Activated CD8-positive, alpha-beta memory T cell treated with anti-CD3 and anti-CD28 coated beads, Interleukin-2, amount 10 ng/mL, durations not matched to agents 7 days and 5 days (primary cell): ENCODE measurements around the gene RAPGEF6. TPM values are rescaled to one million over a fixed set of nuclear protein-coding genes. Genes with fewer than 3 reads are reported as not detected.

Experiments used
- ATAC-seq: fragments of 150-1000 bp; cut with Tn5 transposase; one replicate; pipeline ENCODE4 v1.10.0; 2021; ENCODE audit warnings: moderate library complexity
- CTCF ChIA-PET: fragments of 350-600 bp; sonication (Branson Sonifier 250); formaldehyde crosslinking; loops from one replicate; lab custom pipeline; 2021; ENCODE audit warnings: antibody characterized with exemption; lab: Charles Lee
- DNase-seq: peaks from one replicate; pipeline ENCODE4 v3.0.0-alpha.2; 2020
- H3K27ac Mint-ChIP-seq: one replicate; pipeline ENCODE4 v1.8.0; 2021; ENCODE audit warnings: mild to moderate bottlenecking, mixed read lengths
- H3K27me3 Mint-ChIP-seq: one replicate; pipeline ENCODE4 v1.8.0; 2021; ENCODE audit warnings: mixed read lengths
- H3K36me3 Mint-ChIP-seq: one replicate; pipeline ENCODE4 v1.8.0; 2021; ENCODE audit warnings: mild to moderate bottlenecking, mixed read lengths
- H3K4me1 Mint-ChIP-seq: one replicate; pipeline ENCODE4 v1.8.0; 2021; ENCODE audit warnings: mixed read lengths
- H3K4me3 Mint-ChIP-seq: one replicate; pipeline ENCODE4 v1.8.0; 2021; ENCODE audit warnings: mild to moderate bottlenecking, moderate library complexity, mixed read lengths
- H3K9me3 Mint-ChIP-seq: one replicate; pipeline ENCODE4 v1.8.0; 2022; ENCODE audit warnings: low read depth, mixed read lengths
- total RNA-seq, 2 experiments: library from RNA; stranded (reverse); gene quantifications; one replicate each; pipeline ENCODE4 v1.2.3, GENCODE V29; 2021

The RAPGEF6 gene
- total RNA-seq, 2 experiments from 2014 or later: 31.3 to 35.2 TPM

- Mint-ChIP-seq H3K4me3 (no peak overlapping the region), H3K27me3 (no peaks in the 10 kb centered on the region), H3K36me3 (peaks cover 54% of the 10 kb centered on the region), H3K9me3 (no peaks in the 10 kb centered on the region), H3K27ac (no peak overlapping the region), H3K4me1 (peaks cover 44% of the 10 kb centered on the region)
- ATAC-seq (no peak), DNase-seq (no peak)
- CTCF ChIA-PET: no interaction called here
These were observed 92.3 kb downstream of the RAPGEF6 start for GRCh38 chr5:131542723-131543122.

DNA sequence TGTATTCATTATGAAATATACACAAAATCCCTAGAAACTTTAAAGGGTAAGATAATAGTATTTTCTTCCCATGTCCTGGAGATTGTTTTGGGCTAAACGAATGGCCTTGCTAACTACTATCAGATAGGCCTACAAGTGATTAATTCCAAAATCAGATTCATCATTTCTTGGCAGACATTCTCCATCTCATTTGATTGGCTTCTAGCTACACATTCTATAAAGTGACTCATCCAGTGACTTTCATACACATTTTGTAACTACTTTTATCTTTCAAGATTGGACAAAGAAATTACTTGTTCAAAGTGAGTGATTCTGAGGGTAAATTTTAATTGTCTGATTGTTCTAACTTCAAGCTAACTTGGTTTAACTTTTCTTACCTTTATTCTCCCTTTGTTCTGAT, 93.3 kb downstream of the RAPGEF6 start:
- Mint-ChIP-seq H3K36me3 (peaks cover 49% of the 10 kb centered on the region), H3K27me3 (no peaks in the 10 kb centered on the region), H3K9me3 (no peaks in the 10 kb centered on the region), H3K4me3 (no peak overlapping the region), H3K4me1 (peaks cover 41% of the 10 kb centered on the region), H3K27ac (no peak overlapping the region)
- ATAC-seq (no peak), DNase-seq (no peak)
- CTCF ChIA-PET: interaction anchor here (0.6 to 1.7 kb wide), 2 partner anchors 9 to 18 kb away, joined by 3 to 5 read pairs; no protein-coding TSS in a partner anchor

GRCh38 chr5:131541071-131541470, 94.0 kb downstream of the RAPGEF6 start:
- Mint-ChIP-seq H3K36me3 (peaks cover 49% of the 10 kb centered on the region), H3K9me3 (no peaks in the 10 kb centered on the region), H3K4me3 (no peak overlapping the region), H3K27me3 (no peaks in the 10 kb centered on the region), H3K4me1 (peaks cover 47% of the 10 kb centered on the region), H3K27ac (no peak overlapping the region)
- ATAC-seq (no peak), DNase-seq (no peak)
- CTCF ChIA-PET: interaction anchor here (1.7 kb wide), 1 partner anchor 17 kb away, joined by 5 read pairs; no protein-coding TSS in a partner anchor

DNA sequence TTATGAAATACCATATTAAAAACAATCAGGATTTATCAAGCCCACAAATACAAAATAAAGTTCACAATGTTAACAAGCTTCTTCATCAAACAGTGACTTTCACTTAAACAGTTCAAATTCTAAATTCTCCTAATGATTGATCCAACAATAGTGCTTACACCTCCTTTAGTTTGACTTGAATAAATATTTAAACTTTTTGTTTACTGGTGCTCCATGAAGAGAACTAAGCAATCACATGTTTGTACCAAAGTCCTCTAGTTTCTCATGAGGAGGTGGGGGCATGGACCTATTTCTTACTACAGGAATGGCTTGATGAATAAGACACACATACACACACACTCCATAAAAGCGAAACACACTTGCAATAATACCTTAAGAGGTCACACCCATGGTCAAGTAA, 95.8 kb downstream of the RAPGEF6 start:
- peaks cover 45% of the 10 kb centered on the region for H3K4me1 Mint-ChIP-seq
- CTCF ChIA-PET: no interaction called here
- no peaks in the 10 kb centered on the region for H3K27me3 Mint-ChIP-seq
- ATAC-seq (no peak), DNase-seq (no peak)
- H3K27ac Mint-ChIP-seq: no peak overlapping the region
- peaks cover 39% of the 10 kb centered on the region for H3K36me3 Mint-ChIP-seq
- H3K9me3 Mint-ChIP-seq: no peaks in the 10 kb centered on the region
- H3K4me3 Mint-ChIP-seq: no peak overlapping the region

DNA sequence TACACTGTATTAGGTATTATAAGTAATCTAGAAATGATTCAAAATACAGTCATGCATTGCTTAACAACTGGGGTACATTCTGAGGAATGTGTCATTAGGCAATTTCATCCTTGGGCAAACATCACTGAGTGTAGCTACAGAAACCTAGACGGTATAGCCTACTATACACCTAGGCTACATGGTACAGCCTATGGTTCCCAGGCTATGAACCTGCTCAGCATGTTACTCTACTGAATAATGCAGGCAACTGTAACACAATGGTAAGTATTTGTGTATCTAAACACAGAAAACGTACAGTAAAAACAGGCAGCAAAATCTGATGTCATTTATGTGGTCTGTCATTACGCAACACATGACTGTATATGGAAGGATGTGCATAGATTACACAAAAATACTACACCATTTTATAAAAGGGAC, 96.8 kb downstream of the RAPGEF6 start:
- H3K4me3 Mint-ChIP-seq: no peak overlapping the region
- CTCF ChIA-PET: no interaction called here
- H3K4me1 Mint-ChIP-seq: peaks cover 50% of the 10 kb centered on the region
- no peaks in the 10 kb centered on the region for H3K27me3 Mint-ChIP-seq
- no peak for DNase-seq
- H3K36me3 Mint-ChIP-seq: peaks cover 31% of the 10 kb centered on the region
- no peaks in the 10 kb centered on the region for H3K9me3 Mint-ChIP-seq
- H3K27ac Mint-ChIP-seq: no peak overlapping the region
- peak; percentile 35 for ATAC-seq

GRCh38 chr5:131536850-131537448, 98.1 kb downstream of the RAPGEF6 start:
- CTCF ChIA-PET: interaction anchor here (0.7 to 1.0 kb wide), 2 partner anchors 13 to 25 kb away, joined by 3 to 4 read pairs; no protein-coding TSS in a partner anchor
- Mint-ChIP-seq H3K27ac (no peak overlapping the region), H3K4me3 (no peak overlapping the region), H3K27me3 (no peaks in the 10 kb centered on the region), H3K36me3 (peaks cover 22% of the 10 kb centered on the region), H3K9me3 (no peaks in the 10 kb centered on the region), H3K4me1 (peaks cover 58% of the 10 kb centered on the region)
- DNase-seq (no peak), ATAC-seq (no peak)

- Mint-ChIP-seq H3K27me3 (no peaks in the 10 kb centered on the region), H3K4me3 (peak overlapping the region; percentile 3), H3K9me3 (no peaks in the 10 kb centered on the region), H3K36me3 (peaks cover 18% of the 10 kb centered on the region), H3K27ac (peak overlapping the region; percentile 67), H3K4me1 (peaks cover 58% of the 10 kb centered on the region)
- peak; percentile 63 for ATAC-seq
- no peak for DNase-seq
- CTCF ChIA-PET: interaction anchor here (1.0 kb wide), 1 partner anchor 12 kb away, joined by 3 read pairs; no protein-coding TSS in a partner anchor
These were observed 98.7 kb downstream of the RAPGEF6 start for GRCh38 chr5:131536211-131536826.

DNA sequence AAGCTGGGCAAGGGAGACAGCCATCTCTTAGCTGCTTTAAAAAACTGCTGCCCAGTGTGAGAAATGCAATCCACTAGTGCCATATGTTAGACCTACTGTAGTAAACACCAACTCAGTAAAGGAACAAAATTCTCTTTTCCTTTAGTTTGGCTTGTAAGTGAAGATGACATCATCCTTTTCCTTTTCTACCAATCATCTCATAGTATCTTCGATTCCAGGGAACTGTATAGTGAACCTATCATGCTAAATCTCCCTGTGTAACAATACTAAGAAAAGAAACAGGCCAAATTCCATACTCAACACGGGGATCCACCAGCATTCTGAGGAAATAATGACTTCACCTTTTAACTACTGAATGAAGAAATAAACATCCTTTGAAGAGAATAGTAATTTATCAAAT, 100.1 kb downstream of the RAPGEF6 start:
- Mint-ChIP-seq H3K9me3 (no peaks in the 10 kb centered on the region), H3K27me3 (no peaks in the 10 kb centered on the region), H3K4me3 (no peak overlapping the region), H3K4me1 (peaks cover 66% of the 10 kb centered on the region), H3K27ac (no peak overlapping the region), H3K36me3 (peaks cover 13% of the 10 kb centered on the region)
- CTCF ChIA-PET: no interaction called here
- ATAC-seq (no peak), DNase-seq (no peak)

- H3K4me1 Mint-ChIP-seq: peaks cover 71% of the 10 kb centered on the region
- H3K9me3 Mint-ChIP-seq: no peaks in the 10 kb centered on the region
- no peaks in the 10 kb centered on the region for H3K27me3 Mint-ChIP-seq
- ATAC-seq (no peak), DNase-seq (no peak)
- no peak overlapping the region for H3K4me3 Mint-ChIP-seq
- peak overlapping the region; percentile 1 for H3K27ac Mint-ChIP-seq
- H3K36me3 Mint-ChIP-seq: peaks cover 7% of the 10 kb centered on the region
- CTCF ChIA-PET: interaction anchor here (0.7 to 2.1 kb wide), 4 partner anchors 8 to 13 kb away, joined by 3 to 9 read pairs (median 3); no protein-coding TSS in a partner anchor
These were observed 101.2 kb downstream of the RAPGEF6 start for GRCh38 chr5:131533836-131534235.

DNA sequence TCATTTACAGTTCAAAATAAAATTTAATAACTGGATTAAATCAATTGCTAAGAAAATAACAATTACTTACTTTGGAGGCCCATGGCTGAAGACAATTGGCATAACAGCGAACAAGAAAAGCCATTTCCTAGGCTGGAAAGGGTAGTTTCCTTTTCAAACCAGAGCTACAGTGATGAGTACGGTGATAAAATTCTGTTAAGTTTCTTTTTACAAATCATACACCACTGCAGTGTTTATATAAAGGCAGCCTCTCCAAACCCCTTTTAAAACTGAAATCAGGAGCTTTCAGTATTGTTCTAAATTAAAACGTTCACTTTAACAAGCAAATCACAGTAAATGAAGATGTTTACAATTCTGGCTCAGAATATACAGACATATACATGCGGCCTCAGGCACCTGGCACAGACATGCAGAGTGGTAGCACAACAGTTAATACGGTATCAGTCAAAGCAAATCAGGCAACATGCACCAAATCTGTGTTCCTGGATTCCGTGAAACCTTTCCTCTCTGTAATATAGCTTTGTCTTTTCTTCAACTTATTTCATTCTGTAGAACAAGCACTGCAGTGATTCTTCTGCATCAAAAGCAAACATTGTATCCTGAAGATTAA, 102.9 kb downstream of the RAPGEF6 start:
- Mint-ChIP-seq H3K4me1 (peaks cover 67% of the 10 kb centered on the region), H3K9me3 (no peaks in the 10 kb centered on the region), H3K27ac (peak overlapping the region; percentile 90), H3K4me3 (peak overlapping the region; percentile 72), H3K36me3 (peaks cover 7% of the 10 kb centered on the region), H3K27me3 (no peaks in the 10 kb centered on the region)
- ATAC-seq (peak; percentile 69), DNase-seq (no peak)
- CTCF ChIA-PET: interaction anchor here (0.6 to 2.1 kb wide), 10 partner anchors 11 to 1270 kb away, joined by 3 to 9 read pairs (median 3); no protein-coding TSS in a partner anchor

DNA sequence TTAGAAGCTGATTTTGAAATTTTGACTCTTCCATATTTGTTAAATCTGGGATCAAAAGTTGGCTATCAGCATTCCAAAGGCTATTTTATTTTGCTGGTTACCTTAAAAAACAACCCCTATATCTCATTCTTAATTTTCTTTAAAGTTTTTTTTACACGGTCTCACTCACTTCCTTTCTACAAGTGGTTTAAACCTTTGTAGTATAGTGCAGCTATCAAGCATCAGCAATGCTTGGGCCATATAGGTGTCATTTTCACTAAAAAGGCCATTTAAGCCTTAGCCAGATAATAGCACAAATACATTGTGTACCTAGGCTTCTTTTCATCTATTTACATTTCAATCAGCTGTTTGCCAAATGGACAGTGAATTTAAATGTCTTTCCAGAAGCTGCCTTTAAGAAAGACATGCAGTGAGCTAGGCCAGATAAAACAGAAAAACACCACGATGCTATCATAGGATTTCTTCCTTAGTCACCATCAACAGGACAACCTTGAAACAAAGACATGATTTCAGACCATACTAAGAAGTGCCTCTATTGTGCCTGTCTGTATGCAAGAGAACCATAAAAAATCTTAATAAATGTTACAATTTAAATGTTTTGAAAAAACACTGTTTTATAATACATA, 104.2 kb downstream of the RAPGEF6 start:
- ATAC-seq: peak; percentile 35
- H3K9me3 Mint-ChIP-seq: no peaks in the 10 kb centered on the region
- H3K4me3 Mint-ChIP-seq: peak overlapping the region; percentile 61
- peaks cover 10% of the 10 kb centered on the region for H3K36me3 Mint-ChIP-seq
- peak overlapping the region; percentile 81 for H3K27ac Mint-ChIP-seq
- H3K27me3 Mint-ChIP-seq: no peaks in the 10 kb centered on the region
- peaks cover 62% of the 10 kb centered on the region for H3K4me1 Mint-ChIP-seq
- DNase-seq: no peak
- CTCF ChIA-PET: interaction anchor here (0.8 to 3.1 kb wide), 4 partner anchors 9 to 65 kb away, joined by 3 to 7 read pairs (median 4); no protein-coding TSS in a partner anchor

DNA sequence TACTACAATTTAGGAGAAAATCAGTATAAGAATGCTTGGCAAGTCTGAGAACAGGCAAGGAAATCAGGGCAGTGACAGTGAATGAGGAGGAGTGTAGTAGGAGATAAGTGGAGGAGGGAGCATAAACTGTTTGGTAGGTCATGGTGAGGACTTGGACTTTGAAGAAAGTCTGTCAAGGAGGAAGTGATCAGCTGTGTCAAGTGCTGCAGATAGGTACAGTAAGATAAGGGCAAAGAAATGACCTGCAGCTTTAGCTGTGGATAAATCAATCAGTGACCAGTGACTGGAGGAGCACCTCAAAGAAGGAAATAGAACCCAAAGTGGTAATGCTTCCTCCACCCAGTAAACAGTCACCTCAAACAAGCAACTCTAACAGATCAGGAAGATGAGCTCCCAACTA, 106.3 kb downstream of the RAPGEF6 start:
- Mint-ChIP-seq H3K9me3 (no peaks in the 10 kb centered on the region), H3K4me1 (peaks cover 56% of the 10 kb centered on the region), H3K36me3 (peaks cover 13% of the 10 kb centered on the region), H3K27me3 (no peaks in the 10 kb centered on the region), H3K4me3 (peak overlapping the region; percentile 1), H3K27ac (peak overlapping the region; percentile 80)
- CTCF ChIA-PET: interaction anchor here (0.9 to 3.1 kb wide), 5 partner anchors 13 to 491 kb away, joined by 3 to 7 read pairs (median 3); no protein-coding TSS in a partner anchor
- ATAC-seq (peak; percentile 47), DNase-seq (no peak)

DNA sequence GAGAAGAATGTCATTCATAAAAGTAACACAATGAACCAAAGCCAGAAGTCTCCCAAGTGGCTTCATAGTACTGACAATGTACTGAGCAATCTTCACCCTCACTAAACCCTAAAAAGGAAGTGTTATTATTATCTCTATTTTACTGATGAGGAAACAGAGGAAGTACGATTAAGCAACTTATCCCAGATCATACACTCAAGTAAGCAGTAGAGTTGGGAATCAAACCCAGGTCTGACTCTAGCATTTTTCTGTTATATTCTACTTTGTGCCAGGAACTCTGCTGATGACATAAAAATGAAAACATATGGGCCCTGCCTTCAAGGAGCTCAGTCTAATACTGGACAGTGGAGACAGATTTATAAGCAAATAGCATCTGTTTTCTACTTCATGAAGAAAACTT, 109.2 kb downstream of the RAPGEF6 start:
- Mint-ChIP-seq H3K4me1 (peaks cover 37% of the 10 kb centered on the region), H3K36me3 (peaks cover 19% of the 10 kb centered on the region), H3K4me3 (no peak overlapping the region), H3K27ac (no peak overlapping the region), H3K9me3 (no peaks in the 10 kb centered on the region), H3K27me3 (no peaks in the 10 kb centered on the region)
- no peak for DNase-seq
- CTCF ChIA-PET: interaction anchor here (1.4 to 1.5 kb wide), 2 partner anchors 22 to 103 kb away, joined by 3 to 5 read pairs; no protein-coding TSS in a partner anchor
- no peak for ATAC-seq
